Measurements from ENCODE around the gene SDCBP2.

- TF ChIP-seq CTCF (conservative IDR thresholded peaks at IDR 0.05; ENCODE audit: low read depth, low read length) (no peak), RFX5 (IDR thresholded peaks at IDR 0.05; ENCODE audit: low read depth, low read length) (no peak), ELK1 (IDR thresholded peaks at IDR 0.05; ENCODE audit: borderline replicate concordance, low read depth, low read length) (no peak), POLR2A (IDR thresholded peaks at IDR 0.05; ENCODE audit: low read depth, low read length) (no peak), RAD21 (IDR thresholded peaks at IDR 0.05; ENCODE audit: low read length) (no peak), CHD1 (IDR thresholded peaks at IDR 0.05; ENCODE audit: low read depth, low read length) (no peak)
These were observed at the start of gene SDCBP2 for GRCh38 chr20:1328680-1329330.

Measured in IMR-90 (cell line).